Measurements from ENCODE around the gene GOLPH3L.

- TF ChIP-seq, protein P1, sequence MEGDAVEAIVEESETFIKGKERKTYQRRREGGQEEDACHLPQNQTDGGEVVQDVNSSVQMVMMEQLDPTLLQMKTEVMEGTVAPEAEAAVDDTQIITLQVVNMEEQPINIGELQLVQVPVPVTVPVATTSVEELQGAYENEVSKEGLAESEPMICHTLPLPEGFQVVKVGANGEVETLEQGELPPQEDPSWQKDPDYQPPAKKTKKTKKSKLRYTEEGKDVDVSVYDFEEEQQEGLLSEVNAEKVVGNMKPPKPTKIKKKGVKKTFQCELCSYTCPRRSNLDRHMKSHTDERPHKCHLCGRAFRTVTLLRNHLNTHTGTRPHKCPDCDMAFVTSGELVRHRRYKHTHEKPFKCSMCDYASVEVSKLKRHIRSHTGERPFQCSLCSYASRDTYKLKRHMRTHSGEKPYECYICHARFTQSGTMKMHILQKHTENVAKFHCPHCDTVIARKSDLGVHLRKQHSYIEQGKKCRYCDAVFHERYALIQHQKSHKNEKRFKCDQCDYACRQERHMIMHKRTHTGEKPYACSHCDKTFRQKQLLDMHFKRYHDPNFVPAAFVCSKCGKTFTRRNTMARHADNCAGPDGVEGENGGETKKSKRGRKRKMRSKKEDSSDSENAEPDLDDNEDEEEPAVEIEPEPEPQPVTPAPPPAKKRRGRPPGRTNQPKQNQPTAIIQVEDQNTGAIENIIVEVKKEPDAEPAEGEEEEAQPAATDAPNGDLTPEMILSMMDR (conservative IDR thresholded peaks at IDR 0.05; ENCODE audit: low read length) = no peak
- no peak for TF ChIP-seq EZH2phosphoT487 (IDR thresholded peaks at IDR 0.05; ENCODE audit: borderline replicate concordance)
Measured at GRCh38 chr1:150662811-150663210, 34.1 kb downstream of the GOLPH3L start.
